ENCODE measurements around the gene MAP7.
"Not testable (repeated sequence)": the region's sequence is repeated elsewhere in the genome, so short reads cannot be mapped to it uniquely, and the experiment has no call there.

Gene MAP7

GRCh38 chr6:136464874-136465273 lies 85.3 kb downstream of the MAP7 start:
- no peak for DNase-seq

GRCh38 chr6:136464148-136464547 lies 86.1 kb downstream of the MAP7 start:
- DNase-seq, result no peak

- no peak for DNase-seq
These were observed 86.5 kb downstream of the MAP7 start for GRCh38 chr6:136463743-136464142.

- DNase-seq, result no peak
These were observed 103.5 kb downstream of the MAP7 start for GRCh38 chr6:136446579-136447187.

- no peak for DNase-seq
These were observed 104.1 kb downstream of the MAP7 start for GRCh38 chr6:136446145-136446544.

- DNase-seq, result no peak
These were observed 105.2 kb downstream of the MAP7 start for GRCh38 chr6:136445063-136445462.

- no peak for DNase-seq
These were observed 110.0 kb downstream of the MAP7 start for GRCh38 chr6:136440203-136440602.

GRCh38 chr6:136439514-136440190 lies 110.6 kb downstream of the MAP7 start:
- no peak for DNase-seq

GRCh38 chr6:136438441-136438840 lies 111.8 kb downstream of the MAP7 start:
- no peak for DNase-seq

- no peak for DNase-seq
These were observed 113.0 kb downstream of the MAP7 start for GRCh38 chr6:136437246-136437645.

GRCh38 chr6:136435101-136435500 lies 115.1 kb downstream of the MAP7 start:
- DNase-seq, result no peak

- not testable (repeated sequence) for DNase-seq
These were observed 118.9 kb downstream of the MAP7 start for GRCh38 chr6:136431306-136431705.

- no peak for DNase-seq
These were observed 120.8 kb downstream of the MAP7 start for GRCh38 chr6:136429264-136430065.

GRCh38 chr6:136427378-136427717 lies 122.9 kb downstream of the MAP7 start:
- no peak for DNase-seq

- DNase-seq, result no peak
These were observed 123.4 kb downstream of the MAP7 start for GRCh38 chr6:136426627-136427377.

- DNase-seq, result no peak
These were observed 124.4 kb downstream of the MAP7 start for GRCh38 chr6:136425793-136426192.

- no peak for DNase-seq
These were observed 125.3 kb downstream of the MAP7 start for GRCh38 chr6:136424901-136425300.

- no peak for DNase-seq
These were observed 125.8 kb downstream of the MAP7 start for GRCh38 chr6:136424450-136424849.

GRCh38 chr6:136421537-136422158 lies 128.6 kb downstream of the MAP7 start:
- DNase-seq, result no peak

GRCh38 chr6:136420853-136421252 lies 129.4 kb downstream of the MAP7 start:
- DNase-seq, result no peak

GRCh38 chr6:136415351-136416007 lies 134.7 kb downstream of the MAP7 start:
- DNase-seq, result no peak

GRCh38 chr6:136412410-136412809 lies 137.8 kb downstream of the MAP7 start:
- no peak for DNase-seq
